Fibroblast of upper back skin (primary cell): ENCODE data around the gene GATAD1.
A peak's percentile ranks its signal among the peaks of the same experiment; 100 is the strongest.
"Not testable (repeated sequence)": the region's sequence is repeated elsewhere in the genome, so short reads cannot be mapped to it uniquely, and the experiment has no call there.

ENCODE experiments used
- DNase-seq: peaks from one replicate; pipeline ENCODE4 v3.0.0-alpha.2; 2013

The GATAD1 gene

DNA sequence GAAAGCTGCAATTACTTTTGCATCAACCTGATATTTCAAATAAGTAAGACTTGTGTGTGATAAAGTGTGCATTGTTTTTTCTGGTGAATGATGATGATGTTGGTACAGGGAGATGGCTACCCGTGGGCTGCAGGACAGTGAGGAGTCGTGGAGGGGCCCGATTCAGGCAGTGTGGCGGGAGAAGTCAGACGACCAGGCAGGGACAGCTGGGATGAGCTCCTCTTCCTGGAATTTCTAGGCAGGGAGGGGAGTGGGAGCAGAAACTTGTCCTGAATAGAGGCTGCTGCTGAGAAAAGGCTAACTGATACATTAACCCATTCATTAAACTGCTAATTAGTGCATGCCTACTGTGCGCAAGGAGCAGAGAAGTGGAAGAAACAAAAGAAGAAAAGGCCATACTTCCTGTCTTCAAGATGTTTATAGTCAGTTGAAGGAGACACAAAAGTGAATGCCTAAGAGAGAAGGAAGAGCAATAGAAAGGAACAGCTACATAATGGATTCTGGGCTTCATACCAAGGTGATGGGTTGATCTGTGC lies 9.3 kb upstream of the GATAD1 start:
- no peak for DNase-seq

DNA sequence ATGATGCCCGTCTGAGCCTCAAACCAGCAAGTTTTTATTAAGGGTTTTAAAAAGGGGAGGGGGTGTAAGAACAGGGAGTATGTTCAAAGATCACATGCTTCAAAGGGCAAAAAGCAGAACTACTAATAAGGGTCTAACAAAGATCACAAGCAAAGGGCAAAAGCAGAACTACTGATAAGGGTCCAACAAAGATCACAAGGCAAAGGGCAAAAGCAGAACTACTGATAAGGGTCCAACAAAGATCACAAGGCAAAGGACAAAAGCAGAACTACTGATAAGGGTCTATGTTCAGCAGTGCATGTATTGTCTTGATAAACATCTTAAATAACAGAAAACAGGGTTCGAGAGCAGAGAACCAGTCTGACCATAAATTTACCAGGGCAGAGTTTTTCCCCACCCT lies 4.6 kb upstream of the GATAD1 start:
- DNase-seq = not testable (repeated sequence)

DNA sequence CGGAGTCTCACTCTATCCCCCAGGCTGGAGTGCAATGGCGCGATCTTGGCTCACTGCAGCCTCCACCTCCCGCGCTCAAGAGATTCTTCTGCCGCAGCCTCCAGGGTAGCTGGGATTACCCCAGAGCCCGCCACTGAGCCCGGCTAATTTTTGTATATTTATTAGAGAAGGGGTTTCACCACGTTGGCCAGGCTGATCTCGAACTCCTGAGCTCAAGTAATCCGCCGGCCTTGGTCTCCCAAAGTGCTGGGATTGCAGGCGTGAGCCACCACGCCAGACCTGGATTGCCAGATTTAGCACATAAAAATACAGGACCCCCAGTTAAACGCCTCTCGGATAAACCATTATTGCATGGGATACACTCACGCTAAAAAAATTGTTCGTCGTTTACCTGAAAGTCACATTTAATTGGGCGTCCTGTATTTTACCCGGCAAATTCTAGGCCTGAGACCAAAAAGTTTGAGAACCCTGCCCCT lies 375 bp upstream of the GATAD1 start:
- no peak for DNase-seq

DNA sequence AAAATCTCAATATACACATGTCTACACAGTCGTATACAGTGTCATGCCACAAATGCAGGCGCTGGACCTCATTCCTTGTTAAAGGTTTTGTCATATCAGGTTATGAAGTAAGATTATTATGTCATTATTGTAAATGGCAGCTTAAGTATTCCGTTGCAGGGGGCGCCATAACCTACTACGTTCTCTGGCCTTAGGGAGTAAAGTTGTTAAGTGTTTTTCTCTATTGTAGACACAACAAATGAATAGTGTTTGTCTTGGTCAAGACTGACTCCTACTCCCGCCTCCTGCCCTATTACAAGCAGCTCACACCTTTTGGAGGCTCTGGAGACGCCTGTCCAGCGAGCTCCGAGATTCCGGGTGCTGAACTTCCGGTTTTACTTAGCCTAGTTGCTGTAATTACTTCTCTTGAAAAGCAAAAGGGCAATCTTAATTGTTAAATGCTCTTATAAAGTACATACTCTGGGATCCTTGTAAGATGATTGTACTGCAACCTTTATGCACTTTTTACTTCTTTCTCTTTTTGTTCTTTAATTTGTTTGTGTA lies 994 bp downstream of the GATAD1 start:
- peak; percentile 36 for DNase-seq

DNA sequence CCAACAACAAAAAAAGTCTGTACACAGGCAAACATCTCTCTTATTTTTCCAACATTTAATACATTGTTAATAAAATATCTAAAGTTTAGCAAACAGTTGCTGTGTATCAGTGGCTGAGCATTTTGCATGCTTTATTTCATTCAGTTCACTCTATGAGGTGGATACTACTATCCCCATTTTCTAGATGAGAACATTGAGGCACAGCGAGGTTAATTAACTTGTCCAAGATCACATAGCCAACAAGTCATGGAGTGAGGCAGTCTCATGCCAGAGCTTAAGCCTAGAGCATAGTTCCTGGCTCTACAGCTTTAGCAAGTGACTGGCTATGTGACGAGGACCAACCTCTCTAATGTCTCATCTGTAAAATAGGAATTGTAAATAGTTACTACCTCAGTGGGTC lies 4.4 kb downstream of the GATAD1 start:
- DNase-seq = no peak

DNA sequence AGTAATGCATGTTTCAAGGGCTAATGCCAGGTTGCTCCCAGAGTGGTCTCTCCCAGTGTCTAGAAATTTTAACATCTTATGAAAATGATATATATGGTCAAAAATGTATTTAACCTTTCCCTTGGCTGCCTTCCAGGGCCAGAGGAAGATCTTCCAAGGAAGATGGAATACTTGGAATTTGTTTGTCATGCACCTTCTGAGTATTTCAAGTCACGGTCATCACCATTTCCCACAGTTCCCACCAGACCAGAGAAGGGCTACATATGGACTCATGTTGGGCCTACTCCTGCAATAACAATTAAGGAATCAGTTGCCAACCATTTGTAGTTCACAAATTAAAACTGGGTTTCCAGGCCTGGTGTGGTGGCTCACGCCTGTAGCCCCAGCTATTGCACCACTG lies 9.0 kb downstream of the GATAD1 start:
- DNase-seq = peak; percentile 77

DNA sequence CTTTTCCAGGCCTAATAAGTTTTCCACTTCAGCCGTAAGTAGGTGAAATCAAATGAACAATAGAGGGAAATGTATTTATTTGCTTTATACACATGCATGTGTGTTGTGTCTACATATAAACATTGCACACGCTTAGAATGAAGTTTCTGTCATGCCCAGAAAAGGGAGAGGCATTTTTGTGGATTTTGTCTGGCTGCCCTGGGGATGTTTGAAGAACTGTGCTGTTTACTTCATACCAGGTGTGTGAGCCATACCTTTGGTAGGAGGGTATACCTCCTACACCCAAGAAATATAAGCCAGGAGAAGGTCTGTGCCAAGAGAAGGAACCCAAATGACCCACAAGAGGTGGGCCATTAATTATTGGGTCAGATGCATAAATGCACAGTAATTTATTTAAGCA lies 12.8 kb downstream of the GATAD1 start:
- DNase-seq = no peak

DNA sequence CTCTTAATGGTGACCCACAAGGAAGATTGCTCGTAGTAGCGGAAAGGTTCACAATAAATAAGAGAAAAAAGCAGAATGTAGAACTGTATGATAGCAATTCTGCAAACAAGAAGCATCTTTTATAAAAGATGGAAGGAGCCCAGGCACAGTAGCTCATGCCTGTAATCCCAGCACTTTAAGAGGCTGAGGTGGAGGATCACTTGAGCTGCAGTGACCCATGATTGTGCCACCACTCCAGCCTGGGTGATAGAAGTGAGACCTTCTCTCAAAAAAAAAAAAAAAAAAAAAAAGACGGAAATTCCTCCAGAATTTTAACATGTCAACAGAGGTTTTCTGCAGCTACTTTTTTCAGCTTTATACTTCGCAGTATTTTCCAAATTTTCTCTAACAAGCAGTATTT lies 13.2 kb downstream of the GATAD1 start:
- no peak for DNase-seq

DNA sequence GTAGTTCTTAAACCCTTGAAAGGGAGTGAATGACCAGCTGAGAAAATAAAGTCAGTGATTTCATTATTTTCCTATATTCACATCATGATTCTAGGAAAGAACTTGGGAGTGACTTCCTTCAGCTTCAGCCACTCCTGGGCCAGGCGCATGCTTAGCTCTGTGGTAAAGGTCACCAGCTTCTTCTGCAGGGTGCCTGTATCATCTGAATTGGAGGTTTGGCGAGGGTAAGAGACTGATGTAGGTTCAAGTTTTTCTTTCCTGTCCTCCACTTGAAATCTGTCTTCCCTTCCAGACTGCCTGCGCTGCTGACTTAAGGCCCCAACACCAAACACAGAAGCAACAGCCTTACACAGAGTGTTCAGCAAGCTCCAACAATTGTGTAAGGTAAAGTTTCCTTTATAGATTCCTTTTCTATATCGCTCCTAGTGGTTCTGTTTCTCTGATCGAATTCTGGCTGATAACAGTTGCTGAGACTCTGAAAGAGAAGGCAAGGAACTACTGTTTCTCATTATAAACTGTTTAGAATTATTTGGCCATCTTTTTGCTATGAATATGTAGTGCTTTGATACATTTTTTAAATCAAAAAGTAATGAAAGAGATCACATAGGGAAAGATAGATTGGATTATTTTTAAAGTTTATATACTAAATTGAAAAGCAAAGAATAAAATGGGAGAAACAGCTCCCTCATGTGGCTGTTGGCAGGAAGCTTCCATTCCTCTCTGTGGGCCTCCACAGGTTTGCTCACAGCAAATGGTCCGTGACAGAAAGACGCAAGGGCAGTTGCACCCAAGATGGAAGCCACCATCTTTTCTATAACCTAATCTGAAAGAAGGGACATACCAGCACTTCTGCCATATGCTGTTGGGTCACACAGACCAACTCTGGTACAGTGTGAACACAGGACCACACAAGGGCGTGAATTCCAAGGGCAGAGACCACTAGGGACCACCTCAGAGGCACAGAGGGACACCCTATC lies 14.0 kb downstream of the GATAD1 start:
- DNase-seq = peak; percentile 44

DNA sequence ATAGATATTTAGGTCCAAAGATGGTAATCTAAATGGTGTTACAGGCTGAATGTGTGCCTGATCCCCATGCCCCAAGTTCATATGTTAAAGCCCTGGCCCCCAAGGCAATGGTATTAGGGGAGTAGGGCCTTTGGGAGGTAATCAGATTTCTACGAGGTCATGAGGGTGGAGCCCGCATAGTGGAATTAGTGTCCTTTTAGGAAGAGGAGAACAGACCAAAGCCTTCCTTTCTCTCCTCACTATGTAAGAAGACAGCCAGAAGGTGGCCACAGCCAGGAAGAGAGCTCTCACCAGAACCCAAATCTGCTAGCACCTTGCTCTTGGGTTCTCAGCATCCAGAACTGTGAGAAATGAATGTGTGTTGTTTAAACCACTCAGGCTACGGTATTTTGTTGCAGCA lies 15.3 kb downstream of the GATAD1 start:
- no peak for DNase-seq

DNA sequence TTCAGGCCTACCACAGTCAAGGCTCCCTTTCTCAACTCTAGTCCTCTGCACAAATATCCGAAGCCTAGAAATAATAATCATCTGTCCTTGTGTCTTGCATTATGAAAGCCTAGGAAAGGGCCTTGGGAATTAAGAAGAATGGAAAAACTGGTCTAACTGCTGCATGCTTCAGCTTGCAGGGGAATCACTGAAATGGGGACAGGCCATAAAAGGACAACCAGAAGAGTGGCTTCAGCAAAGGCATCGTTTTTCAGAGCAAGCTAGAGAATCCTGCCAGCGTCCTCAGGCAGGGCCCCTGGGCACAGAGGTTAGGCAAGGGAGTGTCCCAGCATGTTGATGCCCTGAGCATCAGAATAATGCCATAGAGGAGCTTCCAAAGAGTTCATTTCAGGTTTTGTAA lies 17.2 kb downstream of the GATAD1 start:
- no peak for DNase-seq

DNA sequence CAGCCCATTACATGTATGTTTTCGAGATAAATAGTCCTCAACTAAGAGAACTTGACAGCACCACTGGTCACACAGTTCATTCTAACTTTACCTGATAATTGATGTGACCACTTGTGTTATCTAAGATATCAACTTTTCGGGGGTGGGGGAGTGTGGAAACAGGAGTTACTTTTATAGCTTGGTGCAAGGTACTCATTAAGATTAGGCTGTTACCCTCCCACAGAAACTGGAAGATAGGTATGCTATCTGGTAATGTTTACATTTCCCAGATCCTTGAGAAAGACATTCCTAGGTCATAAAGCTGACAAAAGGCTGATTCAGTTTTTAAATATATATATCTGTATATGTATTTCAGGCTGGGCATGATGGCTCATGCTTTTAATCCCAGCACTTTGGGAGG lies 19.4 kb downstream of the GATAD1 start:
- DNase-seq = no peak

DNA sequence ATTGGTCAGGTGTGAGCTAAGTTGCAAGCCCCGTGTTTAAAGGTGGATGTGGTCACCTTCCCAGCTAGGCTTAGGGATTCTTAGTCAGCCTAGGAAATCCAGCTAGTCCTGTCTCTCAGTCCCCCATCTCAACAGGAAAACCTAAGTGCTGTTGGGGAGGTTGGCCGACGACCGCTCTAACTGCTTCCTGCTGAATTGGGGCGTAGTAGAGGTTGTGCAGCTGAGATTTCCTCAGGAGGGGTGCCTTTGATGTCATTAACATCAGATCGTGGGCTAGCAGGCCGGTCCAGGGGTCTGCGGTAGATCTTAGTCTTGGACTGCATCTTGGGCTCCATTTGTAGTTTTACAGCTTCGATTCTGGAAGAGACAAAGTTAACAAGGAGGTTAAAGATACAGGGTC lies 21.3 kb downstream of the GATAD1 start:
- DNase-seq = not testable (repeated sequence)

DNA sequence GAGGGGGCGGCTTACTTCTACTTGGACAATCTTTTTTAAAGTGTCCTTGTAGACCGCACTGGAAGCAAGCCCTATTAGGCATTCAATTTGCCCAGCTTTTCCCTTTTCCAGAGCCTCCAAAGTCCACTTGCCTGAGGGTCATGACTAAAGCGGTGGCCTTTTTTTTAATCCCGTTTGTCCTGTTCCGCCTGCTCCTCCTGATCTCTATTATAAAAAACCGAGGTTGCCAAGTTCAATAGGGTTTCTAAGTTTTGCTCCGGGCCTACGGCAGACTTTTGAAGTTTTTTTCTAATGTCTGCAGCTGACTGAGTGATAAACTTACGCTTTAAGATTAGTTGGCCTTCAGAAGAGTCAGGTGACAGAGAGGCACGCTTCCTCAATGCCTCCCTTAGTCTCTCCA lies 26.7 kb downstream of the GATAD1 start:
- not testable (repeated sequence) for DNase-seq

DNA sequence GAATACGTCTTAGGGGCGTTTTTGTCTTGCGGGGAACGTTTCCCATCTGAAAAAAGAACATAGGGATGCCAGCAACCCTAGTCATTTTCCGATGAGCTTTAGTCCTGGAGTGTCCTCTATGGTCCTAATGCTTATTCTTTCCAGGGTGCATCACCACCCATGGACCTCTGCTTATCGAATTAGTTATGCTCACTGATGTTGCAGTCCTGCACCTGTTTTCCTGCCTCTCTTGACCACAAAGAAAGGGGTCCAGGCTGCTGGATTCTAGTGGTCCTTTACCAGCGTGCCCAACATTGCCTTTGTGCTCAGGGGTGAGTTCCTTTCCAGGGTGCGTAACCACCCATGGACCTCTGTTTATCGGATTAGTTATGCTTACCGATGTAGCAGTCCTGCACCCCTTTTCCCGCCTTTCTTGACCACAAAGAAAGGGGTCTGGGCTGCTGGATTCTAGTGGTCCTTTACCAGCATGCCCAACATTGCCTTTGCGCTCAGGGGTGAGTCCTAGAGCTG lies 28.0 kb downstream of the GATAD1 start:
- DNase-seq = not testable (repeated sequence)

DNA sequence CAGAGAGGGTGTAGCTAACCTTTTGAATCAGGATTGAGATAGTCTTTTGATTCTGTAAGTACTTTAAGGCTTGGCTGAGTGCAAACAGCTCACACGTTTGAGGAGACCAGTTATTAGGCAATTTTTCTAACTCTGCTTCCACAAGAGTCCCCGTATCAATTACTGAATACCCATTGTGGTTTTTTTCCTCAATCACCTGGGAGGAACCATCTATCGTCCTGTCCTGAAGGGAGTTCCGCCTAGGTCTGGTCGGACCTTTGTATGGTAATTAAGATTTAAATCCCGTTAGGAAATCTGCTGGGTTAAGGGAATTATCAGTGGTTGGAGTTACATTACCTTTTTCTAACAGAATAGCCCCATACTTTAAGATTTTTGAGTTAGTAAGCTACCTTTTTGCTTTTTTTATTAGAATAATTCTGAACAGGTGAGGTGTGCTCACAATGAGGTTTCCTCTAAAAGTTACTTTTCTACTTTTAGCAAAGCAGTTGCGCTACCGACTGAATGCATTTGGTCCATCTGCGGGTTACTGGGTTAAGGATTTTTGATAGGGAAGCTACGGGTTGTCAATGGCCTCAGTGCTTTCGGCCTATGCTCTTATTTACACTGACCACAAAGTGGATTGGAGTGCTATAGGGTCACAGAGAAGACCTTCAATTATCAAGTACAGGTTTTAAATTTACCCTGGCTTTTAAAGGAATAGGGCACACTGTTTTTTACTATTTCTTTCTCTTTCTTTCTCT lies 28.7 kb downstream of the GATAD1 start:
- not testable (repeated sequence) for DNase-seq

DNA sequence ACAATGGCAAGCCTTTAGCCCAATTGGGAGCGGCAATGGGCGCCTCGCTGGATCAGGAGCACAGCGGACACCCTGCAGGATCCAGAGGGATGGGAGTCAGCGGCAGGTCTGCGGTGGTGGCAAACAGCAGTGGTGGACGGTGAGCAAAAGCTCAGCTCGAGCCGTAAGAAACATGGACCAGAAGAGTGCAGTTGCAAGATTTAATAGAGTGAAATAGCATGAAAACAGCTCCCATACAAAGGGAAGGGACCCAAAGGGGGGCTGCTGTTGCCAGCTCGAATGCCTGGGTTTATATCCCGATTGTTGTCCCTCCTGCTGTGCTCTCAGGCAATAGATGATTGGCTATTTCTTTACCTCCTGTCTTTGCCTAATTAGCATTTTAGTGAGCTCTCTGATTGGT lies 30.4 kb downstream of the GATAD1 start, which contains the start of gene ERVW-1:
Gene ERVW-1, minus strand, starts transcription at position 266 of the 400 bp plus-strand sequence. CDS start 7,565 bp downstream, outside the sequence.
- not testable (repeated sequence) for DNase-seq

DNA sequence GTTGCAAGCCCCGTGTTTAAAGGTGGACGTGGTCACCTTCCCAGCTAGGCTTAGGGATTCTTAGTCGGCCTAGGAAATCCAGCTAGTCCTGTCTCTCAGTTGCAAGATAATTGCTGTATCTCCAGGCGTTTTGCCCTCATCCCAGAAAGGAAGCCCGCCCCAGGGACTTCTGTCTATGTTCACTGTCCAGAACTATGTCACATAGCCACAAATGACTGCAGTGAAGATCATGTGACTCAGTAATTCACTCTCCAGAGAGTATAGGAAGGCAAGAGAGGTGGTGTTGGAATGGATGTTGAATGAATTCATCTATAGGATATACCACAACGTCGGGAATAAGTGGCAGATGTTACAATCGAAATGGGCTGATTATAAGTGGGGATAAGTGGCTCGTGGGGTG lies 30.8 kb downstream of the GATAD1 start:
- no peak for DNase-seq

DNA sequence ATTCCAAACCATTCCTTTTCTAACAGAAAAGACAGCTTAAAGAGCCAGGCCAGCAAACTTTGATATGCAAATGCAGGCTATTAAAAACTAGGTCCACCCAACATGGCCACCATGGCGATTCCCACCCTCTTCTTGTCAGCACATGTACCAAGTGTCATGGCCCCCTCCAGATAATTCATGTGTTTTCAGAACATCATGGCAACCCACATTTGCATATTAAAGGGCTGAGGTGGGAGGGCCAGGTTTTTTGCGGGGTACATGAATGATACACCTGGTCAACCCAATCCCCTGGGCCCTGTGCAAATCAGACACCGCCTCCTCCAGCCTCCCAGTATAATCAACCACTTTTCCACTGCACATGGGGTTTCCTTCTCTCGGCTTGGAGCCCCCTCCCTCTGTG lies 31.4 kb downstream of the GATAD1 start:
- DNase-seq = no peak

DNA sequence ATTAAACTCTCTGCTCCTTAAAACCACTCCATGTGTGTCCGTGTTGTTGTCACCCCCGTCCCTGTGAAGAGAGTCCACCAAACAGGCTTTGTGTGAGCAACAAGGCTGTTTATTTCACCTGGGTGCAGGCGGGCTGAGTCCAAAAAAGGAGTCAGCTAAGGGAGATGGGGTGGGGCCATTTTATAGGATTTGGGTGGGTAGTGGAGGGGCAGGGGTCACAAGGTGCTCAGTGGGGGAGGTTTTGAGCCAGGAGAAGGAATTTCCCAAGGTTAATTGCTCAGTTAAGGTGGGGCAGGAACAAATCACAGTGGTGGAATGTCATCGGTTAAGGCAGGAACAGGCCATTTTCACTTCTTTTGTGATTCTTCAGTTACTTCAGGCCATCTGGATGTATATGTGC lies 31.9 kb downstream of the GATAD1 start:
- not testable (repeated sequence) for DNase-seq

DNA sequence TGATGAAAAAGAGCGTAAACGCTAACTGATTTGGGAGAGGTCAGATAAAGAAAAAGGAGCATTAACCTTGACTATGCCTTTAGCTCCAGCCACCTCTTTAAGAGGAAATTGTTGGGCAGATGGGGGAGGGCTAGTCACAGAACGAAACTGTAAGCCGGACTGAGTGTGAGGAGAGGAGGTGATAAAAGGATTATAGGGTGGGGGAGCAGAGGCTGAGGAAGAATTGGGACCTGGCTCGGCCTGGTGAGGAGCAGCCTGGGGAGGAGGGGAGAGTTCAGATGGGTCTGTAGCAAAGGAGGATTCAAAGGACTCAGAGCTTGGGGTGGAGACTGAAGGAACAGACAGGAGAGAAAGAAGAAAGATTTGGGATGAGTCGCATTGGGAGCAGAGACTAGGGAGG lies 36.3 kb downstream of the GATAD1 start:
- not testable (repeated sequence) for DNase-seq

DNA sequence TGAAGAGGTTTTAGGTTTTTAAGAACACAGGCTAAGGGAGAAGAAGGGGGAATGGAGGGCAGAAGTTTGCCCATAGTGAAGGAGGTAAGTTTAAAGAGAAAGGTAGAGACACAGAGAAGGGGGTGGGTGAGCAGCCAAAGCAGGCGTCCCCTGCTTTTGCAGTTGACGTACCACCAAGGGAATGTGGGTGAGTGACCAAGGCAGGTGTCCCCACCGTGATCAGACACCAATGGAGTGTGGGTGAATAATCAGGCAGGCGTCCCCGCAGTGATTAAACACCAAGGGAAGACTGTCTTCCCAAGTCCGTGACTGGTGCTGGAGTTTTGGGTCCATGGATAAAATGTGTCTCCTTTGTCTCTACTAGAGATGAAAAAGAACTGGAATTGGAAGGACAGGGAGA lies 36.9 kb downstream of the GATAD1 start:
- not testable (repeated sequence) for DNase-seq
